ENCODE results near the gene RBM17.

GRCh38 chr10:6145166-6145987 lies 56.5 kb downstream of the RBM17 start:
- no peak for TF ChIP-seq POLR2A (IDR thresholded peaks at IDR 0.05; ENCODE audit: low read depth, low read length)
- no peak for TF ChIP-seq POLR2AphosphoS5 (IDR thresholded peaks at IDR 0.05; ENCODE audit: low read depth, low read length)

Data from GM12892 (cell line).